Dedifferentiated amniotic fluid mesenchymal stem cell (primary cell): Measurements from ENCODE around the gene DPP9.
"Not testable (repeated sequence)": the region's sequence is repeated elsewhere in the genome, so short reads cannot be mapped to it uniquely, and the experiment has no call there.

ENCODE experiments used
- DNase-seq: peaks from one replicate; pipeline ENCODE4 v3.0.0-alpha.2; 2016; ENCODE audit errors: extremely low spot score

Gene DPP9

DNA sequence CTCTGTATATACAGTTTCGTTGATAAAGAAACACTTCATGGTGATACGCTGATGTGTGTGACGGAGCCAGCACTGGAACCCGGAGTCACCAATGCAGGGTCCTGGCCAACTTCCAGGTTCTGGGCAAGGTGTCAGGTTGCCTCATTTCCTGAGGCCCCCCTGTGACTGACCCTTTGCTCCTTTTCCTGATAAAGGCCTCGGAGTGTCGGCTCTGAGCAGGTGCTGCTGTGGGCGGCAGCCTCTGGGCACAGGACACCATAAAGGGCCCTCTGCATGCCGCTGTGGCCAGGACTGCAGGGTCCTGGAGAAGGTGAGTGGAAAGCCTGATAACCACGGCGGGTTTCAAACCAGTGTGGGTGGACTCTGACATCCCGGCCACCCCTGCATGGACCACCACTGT, 36.2 kb downstream of the DPP9 start:
- no peak for DNase-seq

DNA sequence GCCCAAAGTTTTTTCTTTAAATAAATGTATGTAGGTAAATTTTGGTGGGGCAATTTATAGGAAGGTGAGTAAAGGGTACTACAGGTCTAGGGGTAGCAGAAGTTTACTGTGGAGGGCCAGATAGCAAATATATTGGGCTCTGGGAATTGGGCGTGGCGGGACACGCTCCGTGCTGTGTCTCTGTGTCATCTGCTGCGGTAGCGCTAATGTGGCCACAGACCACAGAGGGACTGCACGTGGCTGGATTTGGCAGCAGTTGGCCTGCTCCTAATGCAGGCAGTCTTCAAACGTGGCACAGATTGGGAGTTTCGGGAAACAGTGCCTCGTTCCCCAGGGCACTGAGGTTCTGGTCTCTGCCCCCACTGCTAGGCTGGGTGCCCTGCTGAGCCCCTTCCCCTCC, 36.9 kb downstream of the DPP9 start:
- DNase-seq: no peak

DNA sequence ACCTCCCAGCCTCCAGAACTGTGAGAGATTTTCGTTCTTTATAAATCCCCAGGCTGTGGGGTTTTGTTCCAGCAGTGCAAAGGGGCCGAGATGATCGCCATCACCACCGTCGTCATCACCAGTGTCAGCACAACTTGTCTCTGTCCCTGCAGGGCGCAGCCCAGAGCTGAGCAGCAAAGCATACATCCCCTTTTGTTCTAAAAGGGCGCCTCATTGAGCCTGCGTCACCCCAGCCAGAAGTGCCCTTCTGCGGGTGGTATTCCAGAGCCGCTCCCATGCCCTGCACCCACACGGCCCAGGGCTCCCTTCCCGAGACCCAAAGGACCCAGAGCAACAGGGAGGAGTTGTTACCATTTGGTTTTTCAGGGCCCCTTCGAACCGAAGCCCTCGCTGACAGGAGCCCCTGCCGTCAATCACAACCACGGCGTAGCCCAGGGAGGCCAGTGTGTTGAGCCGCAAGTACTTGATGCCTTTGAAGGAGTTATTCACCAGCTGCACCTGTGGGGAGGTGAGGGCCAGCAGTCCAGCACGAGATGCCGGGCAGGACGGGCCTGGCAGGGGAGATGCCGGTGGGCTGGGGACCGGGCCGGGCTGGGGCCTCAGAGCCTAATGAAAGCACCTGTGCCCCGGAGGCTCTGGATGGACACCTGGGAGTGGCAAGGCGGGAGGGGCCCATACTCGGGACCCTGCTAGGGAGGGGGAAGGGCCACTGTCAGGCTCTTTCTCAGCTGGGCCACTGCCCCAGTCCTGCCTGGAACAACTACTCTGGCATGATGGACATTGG, 39.1 kb downstream of the DPP9 start:
- DNase-seq: no peak

DNA sequence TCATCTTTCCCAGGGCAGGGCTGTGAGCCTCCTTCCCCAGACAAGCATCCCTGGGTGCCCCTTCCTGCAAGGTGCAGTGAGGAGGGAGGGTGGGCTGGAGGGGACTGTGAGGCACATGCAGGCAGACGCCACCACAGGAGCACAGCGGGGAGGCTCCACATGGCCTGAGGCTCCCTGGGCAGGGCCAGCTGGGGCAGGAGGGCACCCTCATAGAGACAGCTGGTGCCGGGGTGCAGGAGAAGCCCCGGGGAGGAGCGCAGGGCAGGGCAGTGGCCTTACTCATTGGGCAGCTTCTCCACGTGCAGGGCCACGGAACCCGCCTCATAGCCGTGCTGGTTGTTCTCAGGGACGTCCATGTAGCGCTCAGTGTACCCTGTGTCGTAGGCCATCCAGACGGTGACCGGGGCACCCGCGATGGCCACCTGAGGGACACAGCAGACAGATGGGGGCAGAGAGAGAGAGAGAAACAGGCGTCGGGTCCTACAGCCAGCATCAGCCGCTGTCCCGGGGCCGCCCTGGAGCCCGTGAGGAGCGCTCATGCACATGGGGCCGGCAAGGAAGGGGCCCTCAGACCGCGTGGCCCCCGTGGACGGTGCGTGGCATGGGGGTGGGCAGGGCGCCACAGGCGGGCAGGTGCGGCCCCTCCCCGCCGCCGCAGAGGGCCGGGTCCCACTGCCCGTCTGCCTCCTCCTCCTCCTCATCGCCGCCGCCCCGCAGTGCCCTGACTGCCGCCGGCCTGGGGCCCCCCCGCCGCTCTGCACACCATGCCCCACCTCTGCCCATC, 41.0 kb downstream of the DPP9 start:
- no peak for DNase-seq

DNA sequence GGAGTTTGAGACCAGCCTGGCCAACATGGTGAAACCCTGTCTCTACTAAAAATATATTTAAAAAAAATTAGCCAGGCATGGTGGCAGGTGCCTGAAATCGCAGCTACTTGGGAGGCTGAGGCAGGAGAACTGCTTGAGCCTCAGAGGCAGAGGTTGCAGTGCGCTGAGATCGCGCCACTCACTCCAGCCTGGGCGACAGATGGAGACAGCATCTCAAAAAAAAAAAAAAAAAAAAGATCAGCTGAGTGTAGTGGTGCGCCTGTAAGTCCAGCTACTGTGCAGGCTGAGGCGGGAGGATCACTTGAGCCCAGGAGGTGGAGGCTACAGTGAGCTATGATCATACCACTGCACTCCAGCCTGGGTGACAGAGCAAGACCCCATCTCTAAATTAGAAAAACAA, 43.6 kb downstream of the DPP9 start:
- not testable (repeated sequence) for DNase-seq

DNA sequence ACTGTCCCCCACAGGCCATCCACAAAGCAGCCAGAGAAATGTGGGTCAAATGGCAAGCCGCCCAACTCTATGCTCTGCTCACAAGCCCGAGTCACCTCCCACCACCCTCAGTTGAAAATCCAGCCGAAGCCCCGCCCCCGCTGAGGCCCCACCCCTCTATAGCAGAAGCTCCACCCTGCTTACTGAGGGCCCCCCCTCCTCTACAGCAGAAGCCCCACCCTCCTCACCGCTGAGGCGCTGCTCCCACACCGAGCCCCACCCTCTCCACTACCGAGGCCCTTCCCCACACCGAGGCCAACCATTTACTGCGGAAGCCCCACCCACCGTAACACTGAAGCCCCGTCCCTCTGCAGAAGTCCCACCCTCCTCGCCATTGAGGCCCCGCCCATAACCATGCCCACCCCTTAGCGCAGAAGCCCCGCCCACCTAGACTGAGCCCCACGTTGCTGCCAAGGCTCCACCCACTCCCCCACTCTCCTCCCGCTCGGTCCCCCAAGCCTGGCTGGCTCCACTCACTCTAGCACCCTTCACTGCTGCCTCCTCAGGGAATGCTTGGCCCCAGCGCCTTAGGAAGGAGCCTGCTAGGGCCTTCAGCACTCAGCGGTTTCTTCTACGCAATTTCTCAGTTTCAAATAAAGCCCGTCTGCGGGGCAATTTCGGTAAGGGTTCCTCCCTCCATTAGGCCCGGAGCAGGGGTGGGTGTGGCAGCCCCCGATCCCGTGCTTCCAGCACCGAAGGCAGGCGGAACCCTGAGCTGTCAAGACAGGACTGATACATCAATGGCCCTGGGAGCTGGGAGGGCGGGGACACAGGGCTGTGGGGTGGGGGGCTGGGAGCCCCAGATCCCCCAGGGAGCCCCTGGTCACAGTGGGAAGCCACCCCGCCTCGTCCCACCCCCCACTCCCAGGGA, 44.5 kb downstream of the DPP9 start:
- DNase-seq: no peak

DNA sequence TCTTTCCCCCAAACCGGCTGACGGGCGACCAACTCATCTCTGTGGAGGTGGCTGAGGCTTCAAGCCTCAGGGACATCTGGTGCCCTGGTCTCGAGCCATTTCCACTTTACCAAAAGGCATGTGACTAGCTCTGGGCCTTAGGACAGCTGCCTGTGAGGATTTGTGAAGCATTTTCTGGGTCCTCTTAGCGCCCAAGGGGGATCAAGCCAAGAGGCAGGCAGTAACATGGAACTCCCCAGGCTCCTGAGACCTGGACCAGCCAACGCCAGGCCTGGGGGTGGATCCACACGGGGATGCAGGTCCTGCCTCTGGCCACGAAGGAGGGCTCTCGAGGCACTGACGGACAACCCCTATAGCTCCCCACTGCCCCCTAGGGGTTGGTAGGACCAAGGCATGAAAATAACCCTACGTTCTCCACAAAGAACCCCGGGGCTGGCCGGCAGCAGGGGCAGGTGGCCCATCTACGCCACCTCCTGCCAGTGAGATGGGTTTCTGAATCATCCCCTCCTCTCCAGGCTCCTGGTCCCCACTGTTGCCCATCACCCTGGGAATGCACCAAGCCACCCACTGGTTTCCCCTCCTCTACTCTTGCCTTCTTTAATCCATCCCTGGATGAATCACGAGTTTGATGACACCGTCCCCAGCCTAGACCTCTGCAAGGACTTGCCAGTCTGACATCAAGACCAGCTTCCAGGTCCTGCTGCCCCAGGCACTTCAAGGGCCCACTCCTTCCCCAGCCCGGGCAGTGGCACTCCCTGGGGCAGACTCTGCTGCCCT, 46.5 kb downstream of the DPP9 start:
- DNase-seq: no peak

DNA sequence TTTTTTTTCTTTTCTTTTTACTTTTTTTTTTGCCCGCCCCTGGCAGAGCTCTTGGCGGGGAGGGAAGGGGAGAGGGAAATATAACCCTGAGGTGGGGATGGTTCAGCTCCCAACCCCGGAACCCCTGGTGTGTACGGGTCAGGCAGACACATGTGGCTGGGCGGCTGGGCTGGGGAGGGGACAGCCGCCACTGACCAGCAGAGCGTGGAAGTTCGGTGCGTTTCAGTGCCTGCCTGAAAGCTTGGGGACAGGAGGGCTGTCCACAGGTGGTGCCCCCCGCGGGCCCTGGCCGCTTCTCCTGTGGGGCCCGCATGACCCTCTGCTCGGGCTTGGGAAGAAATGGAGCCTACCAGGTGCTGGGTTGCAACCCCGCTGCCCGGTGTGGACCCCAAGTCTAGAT, 48.3 kb downstream of the DPP9 start:
- DNase-seq: no peak

DNA sequence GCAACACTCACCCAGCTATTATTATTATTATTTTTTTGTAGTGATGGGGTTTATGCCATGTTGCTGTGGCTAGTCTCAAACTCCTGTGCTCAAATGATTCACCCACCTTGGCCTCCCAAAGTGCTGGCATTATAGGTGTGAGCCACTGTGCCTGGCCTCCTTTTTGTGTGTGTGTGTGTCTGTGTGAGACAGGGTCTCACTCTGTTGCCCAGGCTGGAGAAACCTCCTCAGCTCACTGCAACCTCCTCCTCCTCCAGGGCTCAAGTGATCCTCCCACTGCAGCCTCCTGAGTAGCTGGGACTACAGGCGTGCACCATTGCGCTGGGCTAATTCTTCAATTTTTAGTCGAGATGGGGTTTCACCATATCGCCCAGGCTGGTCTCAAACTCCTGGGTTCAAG, 49.9 kb downstream of the DPP9 start:
- no peak for DNase-seq

DNA sequence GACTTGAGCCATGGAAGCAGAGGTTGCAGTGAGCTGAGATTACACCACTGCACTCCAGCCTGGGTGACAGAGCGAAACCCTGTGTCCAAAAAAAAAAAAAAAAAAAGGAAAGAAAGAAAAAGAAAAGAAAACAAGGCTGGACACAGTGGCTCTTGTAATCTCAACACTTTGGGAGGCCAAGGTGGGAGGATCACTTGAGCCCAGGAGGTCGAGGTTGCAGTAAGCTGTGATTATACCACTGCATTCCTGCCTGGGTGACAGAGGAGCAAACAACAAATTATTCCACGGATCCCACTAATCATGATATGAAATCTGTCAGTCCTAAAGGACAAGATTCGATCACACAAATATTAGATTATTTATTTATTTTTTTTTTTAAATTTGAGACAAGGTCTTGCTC, 50.4 kb downstream of the DPP9 start:
- DNase-seq: no peak

DNA sequence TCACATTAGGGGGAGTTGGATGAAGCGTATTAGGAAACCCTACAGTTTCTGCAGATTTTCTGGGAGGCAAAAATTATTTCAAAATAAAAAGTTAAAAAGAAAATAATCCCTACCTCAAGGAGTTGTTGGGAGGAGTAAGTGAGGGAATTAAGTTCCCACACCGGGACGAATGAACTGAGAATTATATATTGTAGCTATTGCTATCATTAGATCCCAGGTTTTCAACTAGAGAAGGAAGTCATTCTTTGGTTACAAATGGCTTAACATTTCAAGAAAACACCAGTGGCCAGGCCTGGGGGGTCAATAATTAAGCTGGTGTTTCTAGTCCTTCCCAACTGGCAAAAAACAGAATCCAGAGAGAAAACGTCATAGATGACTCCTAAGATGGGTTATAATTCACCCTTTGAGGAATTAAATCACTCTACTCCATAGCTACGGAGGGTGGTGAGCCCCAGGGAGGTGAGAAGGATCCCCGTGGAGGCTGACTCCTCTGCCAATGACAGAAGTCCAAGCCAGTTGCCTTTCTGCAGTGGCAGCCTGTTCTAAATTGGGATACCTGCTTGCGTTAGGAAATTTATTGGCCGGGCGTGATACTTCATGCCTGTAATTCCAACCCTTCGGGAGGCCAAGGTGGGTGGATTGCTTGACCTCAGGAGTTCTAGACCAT, 52.3 kb downstream of the DPP9 start:
- no peak for DNase-seq

DNA sequence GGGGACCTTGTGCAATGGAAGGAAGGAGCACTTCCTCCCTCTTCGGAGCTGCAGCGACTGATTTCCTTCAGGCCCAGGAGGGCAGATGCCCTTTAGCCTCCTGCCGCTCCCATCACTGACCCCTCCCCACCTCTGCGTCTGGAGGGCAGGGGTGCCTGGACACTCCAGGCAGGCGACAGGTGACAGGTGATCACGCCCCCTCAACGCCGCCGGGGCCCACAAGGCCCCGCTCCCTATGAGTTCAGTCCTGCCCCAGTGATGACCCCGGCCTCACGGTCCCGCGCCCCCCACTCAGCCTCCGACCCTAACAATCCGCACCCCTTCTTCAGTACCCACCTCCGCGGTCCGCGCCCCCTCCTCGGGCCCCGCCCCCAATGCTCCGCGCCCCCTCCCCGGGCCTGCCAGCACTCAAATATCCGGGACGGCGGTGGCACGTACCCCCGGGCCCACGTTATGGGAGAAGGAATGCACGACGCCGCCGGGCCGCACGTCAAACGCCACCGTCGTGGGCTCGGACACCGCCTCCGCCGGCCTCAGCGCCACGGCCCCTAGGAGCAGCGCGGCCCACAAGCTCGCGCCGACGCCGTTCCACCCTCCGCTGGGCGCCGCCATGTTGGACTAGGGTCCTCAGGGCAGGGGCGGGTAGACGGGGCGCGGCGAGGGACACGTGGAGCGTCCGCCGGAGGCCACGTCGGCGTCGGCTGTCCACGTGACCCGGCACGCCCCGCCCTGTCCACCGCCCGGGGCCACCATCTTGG, 53.7 kb downstream of the DPP9 start, which contains the start of gene MYDGF:
Gene MYDGF, minus strand, starts transcription at position 620 of the 758 bp plus-strand sequence. Its CDS starts 8 bp downstream, at position 612.
- peak; percentile 79 for DNase-seq

DNA sequence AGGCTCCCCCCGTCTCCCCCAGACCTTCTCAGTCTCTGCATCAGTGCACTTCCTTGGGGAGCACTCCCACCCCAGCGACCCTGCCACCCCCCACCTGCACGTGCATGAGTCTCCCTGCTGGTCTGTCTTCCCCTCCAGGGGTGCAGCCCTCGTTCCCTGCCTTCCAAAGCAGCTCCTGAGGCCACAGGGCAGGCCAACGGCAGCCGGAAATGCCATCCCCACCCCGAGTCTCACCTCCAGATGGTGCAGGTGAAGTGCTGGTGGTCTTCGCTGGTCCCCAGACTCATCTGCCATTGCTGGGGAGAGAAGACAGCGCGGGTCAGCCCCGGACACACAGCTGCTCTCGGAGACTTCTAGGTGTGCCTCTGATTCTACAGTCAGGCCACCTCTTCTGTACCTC, 59.0 kb downstream of the DPP9 start:
- no peak for DNase-seq

DNA sequence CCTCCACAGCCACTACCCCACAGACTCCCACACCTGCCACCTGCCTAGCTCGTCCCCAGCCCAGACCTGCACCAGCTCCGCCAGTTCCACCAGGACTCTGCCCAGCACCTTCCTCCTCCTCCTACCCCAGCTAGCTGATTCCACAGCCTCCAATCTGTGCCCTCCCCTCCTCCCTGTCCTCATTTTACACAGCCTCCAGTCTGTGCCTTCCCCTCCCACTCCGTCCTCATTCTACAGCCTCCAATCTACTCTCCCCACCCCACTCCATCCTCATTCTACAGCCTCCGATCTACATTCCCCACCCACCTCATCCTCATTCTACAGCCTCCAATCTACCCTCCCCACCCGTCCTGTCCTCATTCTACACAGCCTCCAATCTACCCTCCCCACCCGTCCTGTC, 60.8 kb downstream of the DPP9 start:
- no peak for DNase-seq

DNA sequence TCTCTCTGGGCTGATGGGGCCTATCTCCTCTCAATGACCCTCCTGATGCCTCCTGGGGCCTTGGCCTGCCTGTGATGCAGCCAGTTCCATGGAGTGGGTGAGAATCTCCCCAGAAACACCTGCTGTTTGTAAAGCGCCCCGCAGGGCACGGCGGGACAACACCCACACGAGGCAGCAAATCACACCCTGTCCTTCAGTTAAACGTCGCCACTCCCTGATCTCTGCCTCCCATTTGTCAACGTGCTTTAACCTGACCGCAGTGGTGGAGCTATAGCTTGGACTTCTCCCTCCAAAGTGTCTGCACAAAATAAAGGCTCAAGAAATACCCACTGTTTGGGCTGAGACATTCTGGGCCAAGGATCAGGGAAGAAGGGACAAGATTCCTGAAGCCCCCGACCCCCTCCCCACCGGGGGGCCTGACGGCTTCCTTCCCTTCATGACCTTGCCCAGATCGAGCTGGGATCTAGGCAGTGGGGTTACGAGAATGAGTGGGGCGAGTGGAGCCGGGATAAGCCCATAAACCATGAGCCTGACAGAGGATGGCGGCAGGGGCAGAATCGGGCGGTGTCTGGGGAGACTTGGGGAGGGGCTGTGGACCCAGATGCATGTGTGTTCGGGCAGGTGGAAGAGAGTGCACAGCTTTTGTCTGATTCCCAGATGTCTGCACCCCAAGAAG, 61.5 kb downstream of the DPP9 start:
- DNase-seq: no peak

DNA sequence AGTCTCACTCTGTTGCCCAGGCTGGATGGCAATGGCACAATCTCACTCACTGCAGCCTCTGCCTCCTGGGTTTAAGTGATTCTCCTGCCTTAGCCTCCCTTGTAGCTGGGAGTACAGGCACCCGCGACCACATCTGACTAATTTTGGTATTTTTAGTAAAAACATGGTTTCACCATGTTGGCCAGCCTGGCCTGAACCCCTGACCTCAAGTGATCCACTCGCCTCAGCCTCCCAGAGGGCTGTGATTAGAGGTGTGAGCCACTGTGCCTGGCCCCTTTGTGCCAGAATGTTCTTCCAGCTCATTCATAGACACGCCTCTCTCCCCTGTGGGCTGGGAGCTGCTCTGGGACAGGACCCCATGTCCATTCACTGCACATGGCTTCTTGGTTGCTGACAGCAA, 62.6 kb downstream of the DPP9 start:
- DNase-seq: no peak

DNA sequence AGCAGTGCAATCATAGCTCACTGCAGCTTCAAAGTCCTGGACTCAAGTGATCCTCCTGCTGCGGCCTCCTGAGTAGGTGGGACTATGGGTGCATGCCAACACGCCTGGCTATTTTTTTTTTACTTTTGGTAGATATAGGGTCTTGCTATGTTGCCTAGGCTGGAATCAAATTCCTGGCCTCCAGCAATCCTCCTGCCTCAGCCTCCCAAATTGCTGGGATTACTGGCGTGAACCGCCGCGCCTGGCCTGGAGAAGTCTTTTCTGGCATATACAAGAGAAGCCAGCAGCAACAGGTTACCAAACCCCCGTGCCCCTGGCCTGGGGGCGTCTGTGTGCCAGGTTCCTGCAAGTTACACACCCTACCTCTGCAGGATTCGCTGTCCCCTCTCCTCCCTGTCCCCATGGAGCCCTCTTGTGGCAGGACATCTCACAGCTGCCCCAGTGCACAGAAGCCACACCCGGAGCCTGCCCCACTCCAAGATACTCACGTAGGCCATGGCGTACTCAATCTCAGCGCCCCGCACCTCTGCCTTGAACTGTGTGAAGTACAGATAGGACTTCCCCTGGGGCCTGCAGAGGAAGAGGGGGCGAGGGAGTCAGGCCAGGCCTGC, 63.4 kb downstream of the DPP9 start:
- DNase-seq: no peak

DNA sequence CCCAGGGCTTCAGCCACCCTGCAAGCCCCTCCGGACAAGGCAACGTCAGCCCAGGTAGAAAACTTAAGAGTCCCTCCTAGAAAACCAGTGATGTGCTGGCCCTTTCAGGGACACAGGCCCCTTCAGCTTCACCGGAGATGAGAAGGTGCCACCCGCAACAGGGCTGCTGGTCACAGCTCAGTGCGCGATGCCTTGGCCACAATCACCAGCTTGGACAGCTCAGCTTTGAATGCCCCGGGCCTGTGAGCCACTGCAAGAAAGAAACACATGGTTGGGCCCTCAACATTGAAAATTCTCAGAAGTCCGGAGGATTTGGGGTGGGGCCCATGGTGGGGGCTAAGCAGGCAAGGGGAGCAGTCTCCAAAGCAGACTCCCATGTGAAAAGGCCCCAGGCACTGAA, 65.8 kb downstream of the DPP9 start:
- DNase-seq: no peak

DNA sequence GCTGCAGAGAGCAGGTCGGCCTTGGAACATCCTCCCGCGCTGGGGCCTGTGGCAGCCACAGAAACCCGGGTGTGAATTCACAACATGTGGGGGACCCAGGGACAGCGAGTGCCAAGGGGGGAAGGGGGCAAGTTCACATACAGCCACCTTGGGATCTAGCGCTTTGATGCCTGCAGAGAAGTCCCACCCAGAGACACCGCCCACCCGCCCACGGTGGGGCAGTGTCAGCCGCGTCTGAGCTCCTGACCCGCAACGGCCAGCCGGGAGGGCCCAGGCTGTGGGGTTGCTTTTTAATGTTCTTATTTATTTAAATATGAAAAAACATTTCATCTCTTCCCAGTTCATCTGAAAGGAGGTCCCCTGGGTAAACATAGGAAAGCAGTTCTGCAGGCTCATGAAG, 66.4 kb downstream of the DPP9 start:
- DNase-seq: no peak
